HG03175 (cell line): Measurements from ENCODE around the gene LYAR.
A peak's percentile ranks its signal among the peaks of the same experiment; 100 is the strongest.

ENCODE experiments used
- ATAC-seq: cut with Tn5 transposase; IDR thresholded peaks from one replicate; pipeline ENCODE4 v1.9.1; 2021; ENCODE audit warnings: mild to moderate bottlenecking, moderate library complexity; ENCODE audit not compliant: unreplicated experiment

The LYAR gene

DNA sequence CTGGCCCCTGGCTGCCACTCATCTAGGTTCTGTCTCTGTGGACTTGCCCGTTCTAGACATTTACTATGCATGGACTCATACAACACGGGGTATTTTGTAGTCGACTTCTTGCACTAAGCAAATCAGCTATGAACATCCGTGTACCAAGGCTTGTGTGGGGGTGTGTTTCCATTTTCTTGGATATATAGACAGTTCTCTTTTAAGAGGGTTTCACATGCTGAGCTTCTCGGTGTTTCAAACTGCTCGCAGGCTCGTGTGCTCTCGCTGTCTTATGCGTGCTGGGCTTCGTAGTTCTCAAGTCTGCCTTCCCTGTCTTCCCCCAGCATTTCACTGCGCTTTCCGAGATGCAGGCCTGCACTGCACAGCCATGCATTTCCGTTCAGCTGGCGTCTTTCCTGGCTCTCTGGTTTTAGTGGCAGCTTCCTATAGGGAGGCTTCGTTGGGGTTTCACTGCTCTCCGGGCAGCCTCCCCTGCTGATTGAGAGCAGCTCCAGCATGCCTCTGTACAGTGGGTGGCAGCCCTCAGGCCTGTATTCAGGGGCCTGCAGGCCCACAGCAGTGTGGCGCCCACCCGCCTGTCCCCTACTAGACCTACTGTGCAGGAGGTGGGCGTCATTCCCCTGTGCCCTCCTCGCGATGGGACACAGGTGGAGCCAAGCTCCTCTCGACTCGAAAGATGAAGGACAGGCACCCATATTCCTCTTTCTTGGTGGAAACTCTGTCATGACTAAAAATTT is 27.7 kb upstream of the LYAR start:
- no peak for ATAC-seq

DNA sequence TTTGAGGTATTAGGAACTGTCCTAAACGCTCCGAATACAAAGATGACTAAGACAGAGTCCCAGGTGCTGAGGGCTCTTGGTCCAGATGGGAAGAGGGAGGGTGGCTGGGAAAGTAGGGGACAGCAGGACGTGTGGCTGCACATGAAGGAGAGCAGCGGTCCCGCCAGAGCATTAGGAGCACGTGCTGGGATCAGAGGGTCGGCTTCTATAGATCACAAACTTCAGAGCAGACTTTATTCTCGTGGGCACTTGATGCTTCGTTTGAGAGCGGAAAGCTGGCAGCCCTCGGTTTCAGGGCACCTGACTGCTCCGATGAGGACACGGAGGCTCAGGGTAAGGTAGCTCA is 26.2 kb upstream of the LYAR start:
- ATAC-seq, result no peak

DNA sequence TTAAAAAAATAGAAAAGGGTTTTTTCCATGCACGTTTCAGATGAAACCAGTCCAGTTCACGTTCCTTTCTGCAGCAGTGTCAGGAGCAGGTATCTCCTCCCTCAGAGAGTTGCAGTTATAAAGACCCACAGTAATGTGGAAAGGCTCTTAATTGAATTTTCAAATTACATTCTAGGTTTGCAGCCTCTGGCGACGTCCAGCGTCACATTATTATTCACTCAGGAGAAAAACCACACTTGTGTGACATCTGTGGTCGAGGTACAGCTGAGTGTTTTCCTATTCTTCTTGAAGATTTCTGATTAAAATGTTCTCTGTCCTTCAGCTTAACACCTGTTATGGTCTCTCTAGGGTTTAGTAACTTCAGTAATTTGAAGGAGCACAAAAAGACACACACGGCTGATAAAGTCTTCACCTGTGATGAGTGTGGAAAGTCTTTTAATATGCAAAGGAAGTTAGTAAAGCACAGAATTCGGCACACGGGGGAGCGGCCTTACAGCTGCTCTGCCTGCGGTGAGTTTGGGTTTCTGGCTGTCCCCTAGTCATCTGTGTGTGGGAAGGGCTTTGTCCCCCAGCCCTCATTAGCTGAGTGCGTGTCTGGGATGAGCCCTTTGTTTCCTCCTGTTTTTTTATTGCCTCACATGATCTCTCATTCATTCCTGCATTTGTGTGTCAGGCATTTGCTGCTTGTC is 25.7 kb upstream of the LYAR start:
- no peak for ATAC-seq

DNA sequence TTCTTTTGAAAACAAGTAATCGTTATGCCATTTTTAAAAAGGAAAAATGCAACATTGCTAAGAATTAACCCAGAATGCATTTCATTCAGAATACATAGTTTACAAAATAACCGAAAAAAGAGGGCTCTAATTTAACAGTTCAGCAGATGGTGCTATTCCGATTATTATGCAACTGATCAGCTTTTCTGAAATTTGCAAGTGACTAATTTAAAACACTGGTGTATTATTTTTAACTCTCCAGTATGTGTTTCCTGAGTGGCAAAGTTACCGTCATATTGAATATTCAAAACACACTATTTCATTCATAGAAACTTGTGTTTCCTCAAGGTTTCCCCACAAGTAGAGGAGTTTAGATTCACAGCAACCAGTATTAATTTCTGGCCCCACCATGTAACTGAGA is 21.2 kb upstream of the LYAR start:
- no peak for ATAC-seq

DNA sequence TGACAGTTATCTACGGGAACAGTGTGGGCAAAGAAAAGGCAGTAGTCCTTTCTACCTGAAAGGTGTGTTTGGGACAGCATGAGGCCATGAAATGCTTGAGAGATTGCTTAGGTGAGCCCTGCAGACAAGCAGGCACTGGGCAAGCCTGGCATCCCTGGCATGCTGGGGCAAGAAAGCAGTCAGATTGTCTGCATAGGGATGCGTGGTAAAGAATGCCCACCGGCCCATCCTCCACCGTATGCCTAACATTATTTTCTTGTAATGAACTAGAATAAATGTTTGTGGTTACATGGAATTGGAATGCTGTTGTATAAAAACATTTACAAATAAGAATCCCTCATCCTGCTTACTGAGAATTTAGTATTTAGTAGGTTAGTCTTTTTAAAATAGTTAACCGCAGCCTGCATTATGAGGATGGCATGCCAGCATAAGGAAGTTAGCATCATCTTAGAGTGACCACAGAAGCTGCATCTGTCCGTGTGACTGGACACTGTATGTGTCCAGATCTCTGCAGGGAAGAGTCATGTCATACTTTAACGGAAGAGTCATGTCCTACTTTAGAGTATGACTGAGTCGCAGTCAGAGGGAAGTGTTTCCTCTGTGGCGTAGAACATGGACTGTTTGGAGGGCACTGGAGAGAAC is 19.0 kb upstream of the LYAR start:
- no peak for ATAC-seq

DNA sequence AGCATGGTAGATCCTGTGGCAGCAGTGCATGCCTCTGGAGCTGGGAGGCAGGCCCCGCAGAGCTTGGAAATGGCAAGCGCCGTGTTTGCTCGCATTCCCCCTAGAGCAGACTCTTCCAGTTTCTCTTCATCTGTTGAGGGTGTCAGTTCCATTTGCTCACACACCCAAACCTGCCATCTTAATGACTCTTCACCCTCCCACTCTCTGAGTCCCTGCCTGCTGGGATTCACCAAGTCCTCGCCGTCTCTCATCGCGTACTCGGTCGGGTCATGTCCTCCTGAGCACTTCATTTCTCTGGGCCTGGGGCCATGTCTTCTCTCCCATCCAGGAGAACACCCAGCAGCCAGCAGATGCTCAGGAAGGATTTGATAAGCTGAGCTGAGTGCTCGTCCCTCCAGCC is 17.0 kb upstream of the LYAR start:
- no peak for ATAC-seq

DNA sequence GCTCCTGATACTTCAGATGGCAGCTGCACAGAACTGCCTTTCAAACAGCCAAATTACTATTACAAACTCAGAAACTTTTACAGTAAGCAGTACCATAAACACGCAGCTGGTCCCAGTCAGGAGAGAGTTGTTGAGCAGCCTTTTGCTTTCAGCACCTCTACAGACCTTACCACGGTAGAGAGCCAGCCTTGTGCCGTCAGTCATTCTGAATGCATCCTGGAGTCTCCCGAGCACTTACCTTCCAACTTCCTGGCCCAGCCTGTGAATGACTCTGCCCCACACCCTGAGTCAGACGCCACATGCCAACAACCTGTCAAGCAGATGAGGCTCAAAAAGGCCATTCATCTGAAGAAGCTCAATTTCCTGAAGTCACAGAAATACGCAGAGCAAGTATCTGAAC is 12.5 kb upstream of the LYAR start:
- no peak for ATAC-seq

DNA sequence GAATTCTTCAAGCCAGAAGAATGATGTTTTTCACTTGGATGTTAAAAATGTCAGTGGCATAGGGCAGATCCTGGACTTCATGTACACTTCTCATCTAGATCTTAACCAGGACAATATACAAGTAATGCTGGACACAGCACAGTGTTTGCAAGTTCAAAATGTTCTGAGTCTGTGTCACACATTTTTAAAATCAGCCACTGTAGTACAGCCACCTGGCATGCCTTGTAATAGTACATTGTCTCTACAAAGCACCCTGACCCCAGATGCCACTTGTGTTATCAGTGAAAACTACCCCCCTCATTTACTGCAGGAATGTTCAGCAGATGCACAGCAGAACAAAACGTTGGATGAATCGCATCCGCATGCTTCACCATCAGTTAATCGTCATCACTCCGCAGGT is 12.0 kb upstream of the LYAR start:
- no peak for ATAC-seq

DNA sequence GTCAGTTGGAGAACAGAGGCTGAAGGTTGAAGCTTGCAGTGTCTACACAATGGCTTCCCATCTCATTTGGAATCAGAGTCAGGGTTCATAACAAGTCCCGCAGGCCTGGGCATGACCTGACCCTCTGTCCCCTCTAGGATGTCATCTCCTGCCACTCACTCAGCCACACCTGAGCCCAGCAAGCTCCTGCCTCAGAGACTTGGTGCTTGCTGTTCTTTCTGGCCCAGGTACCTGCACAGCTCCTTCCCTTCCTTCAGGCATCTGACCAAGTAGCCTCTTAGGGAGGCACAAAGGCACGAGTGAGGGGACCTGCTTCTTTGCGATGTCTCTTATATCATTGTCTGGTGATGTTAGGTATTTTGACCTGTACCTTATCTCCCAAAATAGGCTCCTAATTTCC is 9.1 kb upstream of the LYAR start:
- ATAC-seq, result no peak

DNA sequence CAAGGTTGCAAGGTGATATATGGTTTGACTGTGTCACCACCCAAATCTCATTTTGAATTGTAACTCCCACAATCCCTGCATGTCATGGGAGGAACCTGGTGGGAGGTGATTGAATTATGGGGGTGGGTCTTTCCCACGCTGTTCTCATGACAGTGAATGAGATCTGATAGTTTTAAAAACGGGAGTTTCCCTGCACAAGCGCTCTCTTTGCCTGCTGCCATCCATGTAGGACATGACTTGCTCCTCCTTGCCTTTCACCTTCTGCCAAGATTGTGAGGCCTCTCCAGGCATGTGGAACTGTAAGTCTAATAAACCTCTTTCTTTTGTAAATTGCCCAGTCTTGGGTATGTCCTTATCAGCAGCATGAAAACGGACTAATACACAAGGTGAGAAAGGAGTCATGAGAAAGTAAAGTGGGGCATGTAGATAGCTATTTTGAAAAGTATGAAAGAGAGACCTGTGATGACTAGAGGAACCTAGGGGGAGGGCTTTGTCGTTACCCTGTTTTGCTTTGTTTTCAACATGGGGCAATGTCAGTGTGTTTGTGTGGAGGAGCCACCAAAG is 6.4 kb upstream of the LYAR start:
- no peak for ATAC-seq

DNA sequence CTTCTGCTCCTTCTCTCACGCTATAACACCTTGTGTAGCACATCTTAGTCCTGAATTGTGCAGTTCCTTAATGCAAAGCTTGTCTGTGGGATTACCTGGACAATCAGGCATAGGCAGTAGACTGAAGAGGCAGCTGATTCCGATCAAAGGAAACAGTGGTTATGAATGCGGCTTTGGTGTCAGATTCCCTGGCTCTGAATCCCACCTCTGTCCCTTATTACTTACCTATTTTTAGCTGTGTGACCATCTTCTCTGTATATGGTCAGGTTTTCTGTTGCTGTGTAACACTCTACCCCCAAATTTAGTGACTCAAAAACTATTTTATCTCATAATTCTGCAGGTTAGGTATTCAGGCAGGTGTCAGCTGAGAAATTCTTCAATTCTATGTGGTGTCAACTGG is 3.3 kb upstream of the LYAR start:
- ATAC-seq, result no peak

DNA sequence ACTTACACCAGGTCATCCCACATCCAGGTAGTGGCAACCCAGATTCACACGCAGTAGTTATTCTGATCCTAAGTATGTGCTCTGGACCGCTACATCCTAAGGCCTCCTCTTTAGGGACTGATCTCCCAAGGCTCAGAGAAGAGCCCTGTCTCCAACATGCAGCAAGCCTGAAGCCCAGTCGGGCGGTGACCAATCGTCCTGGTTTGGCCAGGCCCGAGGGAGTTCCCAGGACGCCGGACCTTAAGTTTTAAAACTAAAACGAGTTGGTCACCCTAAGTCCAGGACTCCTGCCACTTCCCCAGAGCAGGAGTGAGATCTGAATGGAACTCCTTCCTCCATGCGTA is 385 bp downstream of the LYAR start:
- ATAC-seq, result peak; percentile 14

DNA sequence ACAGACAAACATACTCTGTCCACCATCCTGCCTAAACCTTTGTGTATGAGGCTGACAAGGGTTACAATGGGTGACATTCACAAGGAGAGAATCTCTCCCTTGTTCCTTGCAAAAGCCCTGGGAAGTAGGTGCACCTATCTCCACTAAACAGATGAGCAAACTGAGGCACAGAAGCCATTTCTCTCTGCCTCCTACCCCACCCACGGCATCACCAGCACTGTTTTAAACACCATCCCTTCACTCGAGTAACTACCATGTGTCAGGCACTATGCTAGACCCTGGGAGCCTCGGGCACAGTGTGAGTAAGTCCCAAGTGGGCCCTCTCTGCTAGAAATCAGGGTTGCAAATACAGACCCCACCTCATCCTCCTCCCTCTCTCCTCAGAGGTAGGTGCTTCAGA is 899 bp downstream of the LYAR start:
- ATAC-seq, result no peak

DNA sequence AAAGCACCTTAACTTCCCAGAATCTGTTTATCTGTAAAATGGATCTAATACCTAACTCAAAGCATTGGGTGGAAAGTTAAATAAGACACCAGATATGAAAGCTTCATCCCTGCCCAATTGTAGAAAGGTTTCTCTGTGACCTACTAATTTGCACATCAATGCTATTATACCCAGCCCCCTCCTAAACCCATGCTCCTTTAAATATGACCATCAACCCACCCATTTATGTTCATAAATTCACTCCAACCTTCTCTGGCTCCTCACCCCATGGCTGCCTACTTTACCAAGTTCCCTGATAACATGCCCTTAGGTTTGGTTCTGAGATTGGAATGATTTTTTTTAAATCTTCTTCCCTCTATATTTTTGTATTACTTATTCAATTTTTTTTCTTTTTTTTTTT is 1.9 kb downstream of the LYAR start:
- ATAC-seq, result no peak

DNA sequence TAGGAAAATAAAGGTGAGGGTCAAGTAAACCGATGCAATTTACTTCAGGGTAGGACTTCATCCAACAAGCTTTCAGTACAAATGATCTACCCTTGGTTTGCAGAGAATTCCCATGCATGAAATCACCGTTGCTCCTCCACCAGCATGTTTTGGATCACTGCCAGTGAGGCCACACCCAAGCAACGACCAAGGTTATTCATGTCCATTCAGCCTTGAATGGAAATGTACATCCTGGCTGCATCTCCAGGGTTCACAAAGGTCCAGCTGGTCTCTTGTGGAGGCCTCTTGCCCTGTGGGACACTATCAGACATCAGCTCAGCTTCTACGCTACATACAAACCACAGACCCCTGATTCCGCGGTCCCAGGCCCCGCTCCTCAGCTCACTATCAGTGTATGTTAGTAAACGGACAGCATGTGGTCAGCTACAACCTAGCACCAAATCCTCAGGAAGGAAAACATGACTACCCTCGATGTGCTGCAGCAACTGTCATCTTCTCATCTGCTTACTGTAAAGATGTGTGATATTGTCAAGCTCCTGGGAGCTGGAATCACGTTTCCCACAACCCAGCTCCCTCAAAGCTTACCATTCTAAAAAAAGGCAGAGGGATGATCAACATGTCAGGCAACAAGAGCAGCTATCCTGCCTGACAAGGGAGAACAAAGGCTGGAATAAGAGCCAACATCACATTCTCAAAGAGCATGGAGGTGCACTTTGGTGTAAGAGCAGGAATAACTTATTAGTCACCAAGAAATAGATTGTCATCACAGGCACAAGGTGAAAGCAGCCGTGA is 4.9 kb downstream of the LYAR start:
- ATAC-seq, result no peak

DNA sequence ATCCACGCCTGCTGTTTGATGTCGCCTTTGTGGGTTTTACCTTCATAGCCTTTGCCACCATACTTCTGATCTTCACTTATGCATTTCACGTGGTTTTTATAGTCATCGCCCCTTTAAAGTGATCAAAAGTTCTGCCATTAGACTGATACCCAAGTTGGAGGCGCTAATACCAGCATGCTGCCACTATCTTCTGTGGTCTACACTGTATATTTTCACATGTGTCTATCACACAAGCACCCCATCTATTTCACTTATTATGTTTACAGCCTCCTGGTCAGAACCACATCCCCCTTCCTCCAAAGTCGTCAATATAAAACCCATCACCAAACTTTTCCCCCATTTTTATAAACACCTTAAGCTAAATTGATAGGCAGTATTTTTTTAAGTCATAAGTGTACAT is 8.2 kb downstream of the LYAR start:
- ATAC-seq, result no peak

DNA sequence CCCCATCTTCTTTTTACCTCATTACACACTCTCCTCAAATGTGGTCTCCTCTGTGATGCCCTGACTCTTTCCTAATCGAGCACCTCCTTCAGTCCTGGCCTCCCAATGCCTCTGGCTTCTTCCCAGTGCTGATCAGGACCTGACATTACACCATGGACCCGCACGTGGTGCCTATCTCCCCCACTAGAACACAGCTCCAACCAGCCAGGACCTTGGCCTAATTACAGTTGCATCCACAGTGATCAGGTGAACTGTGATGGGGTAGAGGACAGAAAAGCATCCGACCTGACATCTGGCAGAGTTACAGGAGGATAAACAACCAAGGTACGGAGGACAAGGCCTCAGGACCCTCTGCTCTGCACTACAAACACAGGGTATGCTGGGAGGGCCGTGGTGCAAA is 12.4 kb downstream of the LYAR start:
- no peak for ATAC-seq

DNA sequence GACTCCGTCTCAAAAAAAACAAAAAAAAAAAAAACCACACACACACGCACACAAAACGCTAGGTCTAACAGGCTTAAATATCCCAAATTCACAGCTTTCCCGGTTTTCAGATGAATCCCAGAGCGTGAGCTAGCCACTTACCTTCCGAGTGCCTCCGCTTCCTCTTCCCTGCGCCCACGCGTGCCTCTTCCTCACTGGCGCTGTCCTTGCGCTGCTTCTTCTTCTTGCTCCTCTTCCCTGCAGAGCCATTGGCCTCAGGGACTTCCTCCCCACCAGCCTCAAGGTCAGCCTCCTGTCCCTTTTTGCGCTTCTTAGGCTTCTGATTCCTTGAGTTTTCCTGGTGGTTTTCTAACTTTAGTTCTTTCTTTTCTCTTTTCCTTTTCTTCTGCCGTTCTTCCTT is 15.7 kb downstream of the LYAR start:
- ATAC-seq, result no peak

DNA sequence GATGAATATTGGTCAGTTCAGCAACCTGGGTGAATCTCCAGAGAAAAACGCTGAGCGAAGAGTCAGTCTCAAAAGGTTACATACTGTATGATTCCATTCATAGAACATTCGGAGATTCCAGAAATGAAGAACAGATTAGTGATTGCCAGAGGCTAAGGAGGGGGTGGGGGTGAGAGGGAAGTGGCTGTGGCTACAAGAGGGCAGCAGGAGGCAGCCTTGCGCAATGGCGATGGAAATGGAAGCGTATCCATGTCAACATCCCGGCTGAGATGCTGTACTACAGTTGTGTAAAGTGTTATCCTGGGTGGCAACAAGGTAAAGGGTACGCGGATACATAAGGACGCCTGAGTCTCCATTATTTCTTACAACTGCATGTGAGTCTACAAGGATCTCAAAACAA is 18.0 kb downstream of the LYAR start:
- ATAC-seq, result no peak

DNA sequence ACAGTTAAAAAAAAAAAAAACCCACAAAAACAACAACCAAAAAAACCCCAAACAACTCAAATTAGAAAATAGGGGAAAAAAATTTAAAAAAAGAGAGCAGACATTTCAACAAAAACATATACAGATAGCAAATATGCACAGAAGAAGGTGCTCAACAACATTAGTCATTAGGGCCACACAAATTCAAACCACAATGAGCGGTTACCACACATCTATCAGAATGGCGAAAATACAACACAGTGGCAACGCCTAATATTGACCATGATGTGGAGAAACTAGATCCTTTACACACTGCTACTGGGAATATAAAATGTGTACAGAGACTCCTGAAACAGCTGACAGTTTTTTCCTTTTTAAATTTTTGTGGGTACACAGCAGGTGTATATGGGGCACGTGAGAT is 19.4 kb downstream of the LYAR start:
- ATAC-seq, result no peak

DNA sequence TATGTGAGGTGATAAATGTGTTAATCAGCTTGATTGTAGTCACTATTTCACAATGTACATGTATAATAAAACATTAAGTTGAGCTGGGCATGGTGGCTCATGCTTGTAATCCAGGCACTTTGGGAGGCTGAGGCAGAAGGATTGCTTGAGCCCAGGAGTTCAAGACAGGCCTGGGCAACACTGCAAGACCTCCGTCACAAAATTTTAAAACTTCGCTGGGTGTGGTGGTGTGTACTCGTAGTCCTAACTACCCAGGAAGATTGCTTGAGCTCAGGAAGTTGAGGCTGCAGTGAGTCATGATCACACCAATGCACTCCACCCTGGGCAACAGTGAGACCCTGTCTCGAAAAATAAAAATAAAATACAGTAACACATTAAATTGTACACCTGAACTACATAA is 20.1 kb downstream of the LYAR start:
- no peak for ATAC-seq

DNA sequence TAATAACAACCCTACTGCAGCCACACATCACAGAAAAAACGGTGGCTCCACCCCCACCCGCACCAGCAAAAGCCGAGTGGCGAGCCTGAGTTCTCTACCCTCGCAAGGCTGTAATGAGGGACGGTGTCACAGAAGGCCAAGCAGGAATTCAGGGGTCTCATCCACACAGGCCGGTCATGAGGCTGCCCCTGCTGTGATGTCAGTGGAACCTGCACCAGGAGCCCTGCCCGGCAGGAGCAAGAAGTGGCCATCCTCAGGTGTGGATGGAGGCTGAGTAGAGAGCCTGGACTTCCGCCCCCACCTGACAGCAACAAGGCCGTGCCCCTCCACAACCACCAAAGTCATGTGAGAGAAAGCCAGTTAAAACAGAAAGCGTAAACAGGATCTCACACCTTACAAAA is 20.6 kb downstream of the LYAR start:
- ATAC-seq, result no peak
